ENCODE data around the gene RNU6-9. TPM values are rescaled to one million over a fixed set of nuclear protein-coding genes. Genes with fewer than 3 reads are reported as not detected.

RNU6-9 gene
- total RNA-seq, 1 experiment from 2014 or later = not detected

DNA sequence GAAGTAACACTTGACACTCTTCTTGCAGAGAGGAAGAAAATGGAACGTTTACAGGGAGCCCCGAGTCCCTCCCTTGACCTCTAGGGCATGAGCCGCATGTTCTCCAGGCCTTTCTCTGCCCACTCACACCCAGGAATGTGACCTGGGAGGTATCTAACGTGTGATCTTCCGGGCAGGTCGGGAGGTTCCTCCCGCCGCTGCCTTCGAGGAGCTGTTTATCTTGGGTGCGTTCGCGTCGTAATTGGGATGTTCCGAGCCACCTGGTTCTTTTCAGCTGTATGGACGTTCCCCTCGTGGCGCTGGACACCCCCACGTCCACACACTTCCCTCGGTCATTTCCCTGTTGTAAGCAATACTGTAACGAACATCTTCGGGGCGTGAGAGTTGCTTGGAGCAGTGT, 46.2 kb downstream of the RNU6-9 start:
- ChIA-PET POLR2A (no interaction called here), CTCF (no interaction called here)
- Mint-ChIP-seq H3K4me3 (no peak overlapping the region), H3K27ac (peak overlapping the region; percentile 82; the same call in 1 of the 2 replicates), H3K36me3 (peaks cover 36% of the 10 kb centered on the region), H3K27me3 (ENCODE audit: low read depth) (no peaks in the 10 kb centered on the region), H3K4me1 (no peaks in the 10 kb centered on the region), H3K9me3 (no peaks in the 10 kb centered on the region)
- no peak for ATAC-seq
- no peak for DNase-seq (ENCODE audit: low spot score)
- TF ChIP-seq, protein P1, sequence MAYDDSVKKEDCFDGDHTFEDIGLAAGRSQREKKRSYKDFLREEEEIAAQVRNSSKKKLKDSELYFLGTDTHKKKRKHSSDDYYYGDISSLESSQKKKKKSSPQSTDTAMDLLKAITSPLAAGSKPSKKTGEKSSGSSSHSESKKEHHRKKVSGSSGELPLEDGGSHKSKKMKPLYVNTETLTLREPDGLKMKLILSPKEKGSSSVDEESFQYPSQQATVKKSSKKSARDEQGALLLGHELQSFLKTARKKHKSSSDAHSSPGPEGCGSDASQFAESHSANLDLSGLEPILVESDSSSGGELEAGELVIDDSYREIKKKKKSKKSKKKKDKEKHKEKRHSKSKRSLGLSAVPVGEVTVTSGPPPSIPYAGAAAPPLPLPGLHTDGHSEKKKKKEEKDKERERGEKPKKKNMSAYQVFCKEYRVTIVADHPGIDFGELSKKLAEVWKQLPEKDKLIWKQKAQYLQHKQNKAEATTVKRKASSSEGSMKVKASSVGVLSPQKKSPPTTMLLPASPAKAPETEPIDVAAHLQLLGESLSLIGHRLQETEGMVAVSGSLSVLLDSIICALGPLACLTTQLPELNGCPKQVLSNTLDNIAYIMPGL (CRISPR knock-in tag; IDR thresholded peaks at IDR 0.05) = no peak
- no peak for TF ChIP-seq RELA (CRISPR knock-in tag; IDR thresholded peaks at IDR 0.05; ENCODE audit: borderline replicate concordance)
- TF ChIP-seq ZNF423 (CRISPR knock-in tag; IDR thresholded peaks at IDR 0.05) = no peak
- no peak for TF ChIP-seq ZNF232 (CRISPR knock-in tag; IDR thresholded peaks at IDR 0.05)
- TF ChIP-seq, protein P2, sequence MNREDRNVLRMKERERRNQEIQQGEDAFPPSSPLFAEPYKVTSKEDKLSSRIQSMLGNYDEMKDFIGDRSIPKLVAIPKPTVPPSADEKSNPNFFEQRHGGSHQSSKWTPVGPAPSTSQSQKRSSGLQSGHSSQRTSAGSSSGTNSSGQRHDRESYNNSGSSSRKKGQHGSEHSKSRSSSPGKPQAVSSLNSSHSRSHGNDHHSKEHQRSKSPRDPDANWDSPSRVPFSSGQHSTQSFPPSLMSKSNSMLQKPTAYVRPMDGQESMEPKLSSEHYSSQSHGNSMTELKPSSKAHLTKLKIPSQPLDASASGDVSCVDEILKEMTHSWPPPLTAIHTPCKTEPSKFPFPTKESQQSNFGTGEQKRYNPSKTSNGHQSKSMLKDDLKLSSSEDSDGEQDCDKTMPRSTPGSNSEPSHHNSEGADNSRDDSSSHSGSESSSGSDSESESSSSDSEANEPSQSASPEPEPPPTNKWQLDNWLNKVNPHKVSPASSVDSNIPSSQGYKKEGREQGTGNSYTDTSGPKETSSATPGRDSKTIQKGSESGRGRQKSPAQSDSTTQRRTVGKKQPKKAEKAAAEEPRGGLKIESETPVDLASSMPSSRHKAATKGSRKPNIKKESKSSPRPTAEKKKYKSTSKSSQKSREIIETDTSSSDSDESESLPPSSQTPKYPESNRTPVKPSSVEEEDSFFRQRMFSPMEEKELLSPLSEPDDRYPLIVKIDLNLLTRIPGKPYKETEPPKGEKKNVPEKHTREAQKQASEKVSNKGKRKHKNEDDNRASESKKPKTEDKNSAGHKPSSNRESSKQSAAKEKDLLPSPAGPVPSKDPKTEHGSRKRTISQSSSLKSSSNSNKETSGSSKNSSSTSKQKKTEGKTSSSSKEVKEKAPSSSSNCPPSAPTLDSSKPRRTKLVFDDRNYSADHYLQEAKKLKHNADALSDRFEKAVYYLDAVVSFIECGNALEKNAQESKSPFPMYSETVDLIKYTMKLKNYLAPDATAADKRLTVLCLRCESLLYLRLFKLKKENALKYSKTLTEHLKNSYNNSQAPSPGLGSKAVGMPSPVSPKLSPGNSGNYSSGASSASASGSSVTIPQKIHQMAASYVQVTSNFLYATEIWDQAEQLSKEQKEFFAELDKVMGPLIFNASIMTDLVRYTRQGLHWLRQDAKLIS (CRISPR knock-in tag; IDR thresholded peaks at IDR 0.05; ENCODE audit: borderline replicate concordance) = no peak
- TF ChIP-seq, protein P3, sequence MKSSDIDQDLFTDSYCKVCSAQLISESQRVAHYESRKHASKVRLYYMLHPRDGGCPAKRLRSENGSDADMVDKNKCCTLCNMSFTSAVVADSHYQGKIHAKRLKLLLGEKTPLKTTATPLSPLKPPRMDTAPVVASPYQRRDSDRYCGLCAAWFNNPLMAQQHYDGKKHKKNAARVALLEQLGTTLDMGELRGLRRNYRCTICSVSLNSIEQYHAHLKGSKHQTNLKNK (CRISPR knock-in tag; IDR thresholded peaks at IDR 0.05) = no peak
- TF ChIP-seq, protein P4, sequence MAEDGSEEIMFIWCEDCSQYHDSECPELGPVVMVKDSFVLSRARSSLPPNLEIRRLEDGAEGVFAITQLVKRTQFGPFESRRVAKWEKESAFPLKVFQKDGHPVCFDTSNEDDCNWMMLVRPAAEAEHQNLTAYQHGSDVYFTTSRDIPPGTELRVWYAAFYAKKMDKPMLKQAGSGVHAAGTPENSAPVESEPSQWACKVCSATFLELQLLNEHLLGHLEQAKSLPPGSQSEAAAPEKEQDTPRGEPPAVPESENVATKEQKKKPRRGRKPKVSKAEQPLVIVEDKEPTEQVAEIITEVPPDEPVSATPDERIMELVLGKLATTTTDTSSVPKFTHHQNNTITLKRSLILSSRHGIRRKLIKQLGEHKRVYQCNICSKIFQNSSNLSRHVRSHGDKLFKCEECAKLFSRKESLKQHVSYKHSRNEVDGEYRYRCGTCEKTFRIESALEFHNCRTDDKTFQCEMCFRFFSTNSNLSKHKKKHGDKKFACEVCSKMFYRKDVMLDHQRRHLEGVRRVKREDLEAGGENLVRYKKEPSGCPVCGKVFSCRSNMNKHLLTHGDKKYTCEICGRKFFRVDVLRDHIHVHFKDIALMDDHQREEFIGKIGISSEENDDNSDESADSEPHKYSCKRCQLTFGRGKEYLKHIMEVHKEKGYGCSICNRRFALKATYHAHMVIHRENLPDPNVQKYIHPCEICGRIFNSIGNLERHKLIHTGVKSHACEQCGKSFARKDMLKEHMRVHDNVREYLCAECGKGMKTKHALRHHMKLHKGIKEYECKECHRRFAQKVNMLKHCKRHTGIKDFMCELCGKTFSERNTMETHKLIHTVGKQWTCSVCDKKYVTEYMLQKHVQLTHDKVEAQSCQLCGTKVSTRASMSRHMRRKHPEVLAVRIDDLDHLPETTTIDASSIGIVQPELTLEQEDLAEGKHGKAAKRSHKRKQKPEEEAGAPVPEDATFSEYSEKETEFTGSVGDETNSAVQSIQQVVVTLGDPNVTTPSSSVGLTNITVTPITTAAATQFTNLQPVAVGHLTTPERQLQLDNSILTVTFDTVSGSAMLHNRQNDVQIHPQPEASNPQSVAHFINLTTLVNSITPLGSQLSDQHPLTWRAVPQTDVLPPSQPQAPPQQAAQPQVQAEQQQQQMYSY (CRISPR knock-in tag; IDR thresholded peaks at IDR 0.05) = no peak
- TF ChIP-seq ZNF671 (CRISPR knock-in tag; IDR thresholded peaks at IDR 0.05) = no peak

DNA sequence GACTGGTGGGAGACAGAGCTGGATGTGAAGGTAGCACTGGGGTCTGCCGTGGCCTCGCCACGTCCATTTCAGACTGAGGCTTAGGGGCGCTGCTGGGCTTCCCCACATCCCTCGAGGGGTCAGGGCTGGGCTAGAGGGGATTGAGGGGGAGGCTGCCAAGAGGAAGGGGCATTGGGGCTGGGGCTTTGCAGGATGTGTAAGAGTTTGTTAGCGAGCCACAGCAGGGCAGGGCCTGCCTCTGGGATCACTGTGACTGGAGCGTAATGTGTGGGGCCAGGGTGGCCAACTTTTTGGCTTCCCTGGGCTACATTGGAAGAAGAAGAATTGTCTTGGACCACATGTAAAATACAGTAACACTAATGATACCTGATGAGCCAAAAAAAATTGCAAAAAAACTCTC, 46.6 kb downstream of the RNU6-9 start:
- H3K36me3 Mint-ChIP-seq = peaks cover 36% of the 10 kb centered on the region
- ATAC-seq = no peak
- CTCF ChIA-PET = no interaction called here
- POLR2A ChIA-PET = no interaction called here
- H3K27ac Mint-ChIP-seq = peak overlapping the region; percentile 82
- no peaks in the 10 kb centered on the region for H3K9me3 Mint-ChIP-seq
- no peak overlapping the region for H3K4me3 Mint-ChIP-seq
- no peaks in the 10 kb centered on the region for H3K27me3 Mint-ChIP-seq (ENCODE audit: low read depth)
- no peaks in the 10 kb centered on the region for H3K4me1 Mint-ChIP-seq
- DNase-seq (ENCODE audit: low spot score) = no peak
- TF ChIP-seq, protein P5, sequence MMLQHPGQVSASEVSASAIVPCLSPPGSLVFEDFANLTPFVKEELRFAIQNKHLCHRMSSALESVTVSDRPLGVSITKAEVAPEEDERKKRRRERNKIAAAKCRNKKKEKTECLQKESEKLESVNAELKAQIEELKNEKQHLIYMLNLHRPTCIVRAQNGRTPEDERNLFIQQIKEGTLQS (CRISPR knock-in tag; conservative IDR thresholded peaks at IDR 0.05) = no peak
- TF ChIP-seq, protein P6, sequence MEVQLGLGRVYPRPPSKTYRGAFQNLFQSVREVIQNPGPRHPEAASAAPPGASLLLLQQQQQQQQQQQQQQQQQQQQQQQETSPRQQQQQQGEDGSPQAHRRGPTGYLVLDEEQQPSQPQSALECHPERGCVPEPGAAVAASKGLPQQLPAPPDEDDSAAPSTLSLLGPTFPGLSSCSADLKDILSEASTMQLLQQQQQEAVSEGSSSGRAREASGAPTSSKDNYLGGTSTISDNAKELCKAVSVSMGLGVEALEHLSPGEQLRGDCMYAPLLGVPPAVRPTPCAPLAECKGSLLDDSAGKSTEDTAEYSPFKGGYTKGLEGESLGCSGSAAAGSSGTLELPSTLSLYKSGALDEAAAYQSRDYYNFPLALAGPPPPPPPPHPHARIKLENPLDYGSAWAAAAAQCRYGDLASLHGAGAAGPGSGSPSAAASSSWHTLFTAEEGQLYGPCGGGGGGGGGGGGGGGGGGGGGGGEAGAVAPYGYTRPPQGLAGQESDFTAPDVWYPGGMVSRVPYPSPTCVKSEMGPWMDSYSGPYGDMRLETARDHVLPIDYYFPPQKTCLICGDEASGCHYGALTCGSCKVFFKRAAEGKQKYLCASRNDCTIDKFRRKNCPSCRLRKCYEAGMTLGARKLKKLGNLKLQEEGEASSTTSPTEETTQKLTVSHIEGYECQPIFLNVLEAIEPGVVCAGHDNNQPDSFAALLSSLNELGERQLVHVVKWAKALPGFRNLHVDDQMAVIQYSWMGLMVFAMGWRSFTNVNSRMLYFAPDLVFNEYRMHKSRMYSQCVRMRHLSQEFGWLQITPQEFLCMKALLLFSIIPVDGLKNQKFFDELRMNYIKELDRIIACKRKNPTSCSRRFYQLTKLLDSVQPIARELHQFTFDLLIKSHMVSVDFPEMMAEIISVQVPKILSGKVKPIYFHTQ (CRISPR knock-in tag; IDR thresholded peaks at IDR 0.05) = no peak
- TF ChIP-seq ZNF232 (CRISPR knock-in tag; IDR thresholded peaks at IDR 0.05) = no peak
- TF ChIP-seq FOXK1 (CRISPR knock-in tag; IDR thresholded peaks at IDR 0.05) = no peak
- TF ChIP-seq, protein P7, sequence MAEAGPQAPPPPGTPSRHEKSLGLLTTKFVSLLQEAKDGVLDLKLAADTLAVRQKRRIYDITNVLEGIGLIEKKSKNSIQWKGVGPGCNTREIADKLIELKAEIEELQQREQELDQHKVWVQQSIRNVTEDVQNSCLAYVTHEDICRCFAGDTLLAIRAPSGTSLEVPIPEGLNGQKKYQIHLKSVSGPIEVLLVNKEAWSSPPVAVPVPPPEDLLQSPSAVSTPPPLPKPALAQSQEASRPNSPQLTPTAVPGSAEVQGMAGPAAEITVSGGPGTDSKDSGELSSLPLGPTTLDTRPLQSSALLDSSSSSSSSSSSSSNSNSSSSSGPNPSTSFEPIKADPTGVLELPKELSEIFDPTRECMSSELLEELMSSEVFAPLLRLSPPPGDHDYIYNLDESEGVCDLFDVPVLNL (CRISPR knock-in tag; IDR thresholded peaks at IDR 0.05; ENCODE audit: borderline replicate concordance, low read depth) = no peak
- TF ChIP-seq ETV6 (CRISPR knock-in tag; IDR thresholded peaks at IDR 0.05) = no peak
- TF ChIP-seq MAX (CRISPR knock-in tag; IDR thresholded peaks at IDR 0.05) = no peak

Data from WTC11 (cell line).